Stimulated activated CD4-positive, alpha-beta T cell treated with anti-CD3 and anti-CD28 coated beads, Interleukin-1b, Interleukin-23, amount 100 ng/mL, for 4 hours (primary cell): ENCODE data around the gene MPPED2.

Experiments used
- DNase-seq, 2 donors: peaks; one replicate each; pipeline ENCODE4 v3.0.0-alpha.2; 2020; ENCODE audit warnings: low read depth in 2 of 2

MPPED2 gene

GRCh38 chr11:30487200-30487898, 98.8 kb downstream of the MPPED2 start:
- no peak for DNase-seq

GRCh38 chr11:30485756-30486155, 100.4 kb downstream of the MPPED2 start:
- DNase-seq = no peak

DNA sequence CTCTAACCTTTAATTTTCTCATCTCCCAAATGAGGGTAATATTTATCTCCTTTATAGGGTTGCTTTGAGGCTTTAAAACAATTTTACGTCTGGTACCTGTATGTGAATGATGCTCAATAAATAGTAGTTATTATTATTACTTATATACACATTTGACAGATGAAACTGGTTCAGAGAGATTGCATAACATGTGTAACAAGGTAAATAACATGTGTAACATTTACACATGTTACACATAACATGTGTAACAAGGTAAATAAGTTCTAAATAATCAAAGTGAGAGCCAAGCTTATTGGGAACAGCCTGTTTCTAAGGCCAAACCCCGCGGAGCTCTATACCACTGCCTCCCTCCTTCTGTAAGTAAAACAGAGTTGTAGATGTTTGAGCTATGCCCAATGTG, 100.9 kb downstream of the MPPED2 start:
- DNase-seq = no peak

DNA sequence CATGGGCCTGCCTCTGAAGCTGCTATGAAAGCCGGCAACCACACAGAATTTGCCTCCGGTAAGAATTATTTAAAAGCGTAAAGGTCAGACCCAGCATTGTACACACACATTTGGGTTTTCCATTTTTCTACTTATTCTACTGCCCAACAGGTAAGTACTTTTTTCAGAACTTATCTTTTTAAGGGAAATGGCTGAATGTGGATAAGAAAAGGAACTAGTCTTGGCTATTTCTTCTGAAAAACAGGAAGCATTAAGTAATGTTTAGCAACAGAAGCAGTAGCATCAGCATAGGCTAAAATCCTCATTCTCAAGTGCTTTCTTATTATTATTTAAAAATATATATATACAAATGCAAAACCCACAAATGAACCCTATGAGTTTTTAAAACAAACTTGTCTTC, 103.1 kb downstream of the MPPED2 start:
- DNase-seq = no peak

DNA sequence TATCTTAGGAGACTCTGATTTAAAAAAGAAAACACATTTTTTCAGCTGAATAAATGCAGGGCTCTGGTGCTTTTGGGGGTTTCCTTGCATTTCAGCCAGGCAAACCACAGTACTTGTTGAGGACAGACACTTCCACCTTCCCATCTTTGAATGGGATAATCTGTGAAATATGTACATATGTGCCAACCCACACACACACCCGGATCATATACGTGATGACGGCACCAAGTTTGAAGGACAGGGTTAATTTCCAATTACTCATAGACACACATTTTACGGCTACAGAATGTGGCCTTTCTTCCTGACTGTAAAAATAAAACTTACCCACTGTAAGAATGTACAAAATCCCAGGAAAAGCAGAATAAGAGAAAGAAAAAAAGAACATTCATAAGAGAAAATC, 104.4 kb downstream of the MPPED2 start:
- no peak for DNase-seq

DNA sequence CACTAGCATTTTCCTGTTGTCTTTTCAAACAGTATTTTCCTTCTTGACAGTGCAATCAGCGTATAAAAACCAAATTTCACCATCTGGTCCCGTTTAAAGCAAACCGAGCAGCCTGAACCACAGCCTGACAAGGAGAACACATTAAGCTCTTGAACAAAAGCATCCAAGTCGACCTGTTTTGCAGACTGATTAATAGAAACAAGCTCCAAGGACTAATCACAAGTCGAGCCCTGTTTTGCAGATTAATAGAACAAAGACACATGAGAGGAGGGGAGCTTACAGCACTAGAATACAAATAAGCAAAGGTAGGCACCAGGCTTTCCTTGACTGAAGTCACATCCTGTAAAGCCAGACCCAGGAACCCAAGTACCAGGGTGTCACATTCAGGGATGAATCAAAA, 104.8 kb downstream of the MPPED2 start:
- DNase-seq = no peak

DNA sequence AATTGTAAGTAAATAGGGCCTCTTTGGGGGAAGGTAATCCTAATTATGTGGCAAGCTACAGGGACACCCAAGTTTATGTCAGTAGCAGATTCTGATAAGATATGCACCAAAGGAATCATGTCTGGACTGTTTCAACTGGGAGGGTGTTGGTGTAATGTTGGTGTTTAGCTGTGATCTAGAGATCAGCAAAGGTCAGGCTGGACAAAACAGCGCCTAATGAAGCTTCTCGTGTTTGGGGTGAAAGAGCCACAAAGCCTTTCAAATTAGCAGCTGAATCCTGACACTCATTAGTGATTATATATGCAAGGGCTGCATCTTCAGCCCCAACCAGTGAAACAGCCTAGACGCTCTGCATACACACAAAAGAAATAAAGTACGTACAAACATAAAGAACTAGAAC, 106.3 kb downstream of the MPPED2 start:
- no peak for DNase-seq

GRCh38 chr11:30478923-30479322, 107.2 kb downstream of the MPPED2 start:
- no peak for DNase-seq

- DNase-seq = no peak
Measured at GRCh38 chr11:30477061-30477460, 109.1 kb downstream of the MPPED2 start.

DNA sequence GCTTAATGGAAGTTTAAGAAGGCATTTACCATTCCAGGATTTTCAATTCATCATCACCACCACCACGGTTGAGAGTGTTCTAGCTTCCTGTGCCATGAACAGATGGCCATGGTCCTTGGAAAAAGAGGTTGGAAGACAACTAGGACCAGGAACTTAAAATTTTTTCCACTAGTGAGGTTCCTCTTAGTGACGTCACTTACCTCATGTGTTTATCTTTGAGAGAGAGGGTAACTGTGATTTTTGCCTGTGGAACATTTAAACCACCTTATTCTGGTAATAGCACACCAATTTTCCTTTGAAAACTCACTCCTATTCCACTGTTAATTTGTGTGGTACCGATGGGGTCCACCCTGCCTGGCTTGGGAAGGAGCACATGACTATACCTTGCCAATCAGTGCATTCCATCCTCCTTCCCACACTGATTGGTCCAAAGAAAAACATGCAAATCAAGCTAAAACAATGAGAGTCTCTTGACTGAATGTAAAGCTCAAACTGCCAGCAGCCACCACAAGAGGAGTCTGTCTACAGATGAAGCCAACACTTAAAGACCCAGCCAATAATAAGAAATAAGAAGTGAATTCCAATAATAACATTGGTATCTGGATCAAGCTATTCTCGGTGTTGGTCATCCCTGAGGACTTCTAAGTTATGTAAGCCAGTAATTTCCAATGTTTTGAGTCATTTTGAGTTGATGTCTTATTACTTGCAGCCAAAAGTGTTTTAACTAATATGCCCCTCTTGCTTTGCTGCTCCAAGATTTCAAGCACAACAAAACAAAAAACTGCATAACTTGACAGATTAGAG, 111.8 kb downstream of the MPPED2 start:
- no peak for DNase-seq

DNA sequence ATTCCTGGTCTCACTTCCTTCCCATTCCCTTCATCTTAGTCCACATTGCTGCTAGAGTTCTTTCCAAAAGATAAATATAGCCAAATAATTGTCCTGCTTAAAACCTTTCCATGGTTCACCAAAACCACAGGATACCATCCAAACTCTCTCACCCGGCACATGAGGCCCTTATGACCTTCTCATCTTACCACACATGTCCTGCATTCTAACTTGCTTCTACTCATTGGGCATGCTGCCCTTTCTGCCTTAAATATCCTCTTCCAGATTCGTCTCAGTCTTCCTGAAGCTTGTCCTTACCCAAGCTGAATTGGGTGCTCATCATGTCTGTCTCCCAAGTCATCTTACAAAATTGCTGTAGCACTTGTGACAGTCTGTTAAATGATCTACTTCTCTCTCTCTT, 114.9 kb downstream of the MPPED2 start:
- no peak for DNase-seq

DNA sequence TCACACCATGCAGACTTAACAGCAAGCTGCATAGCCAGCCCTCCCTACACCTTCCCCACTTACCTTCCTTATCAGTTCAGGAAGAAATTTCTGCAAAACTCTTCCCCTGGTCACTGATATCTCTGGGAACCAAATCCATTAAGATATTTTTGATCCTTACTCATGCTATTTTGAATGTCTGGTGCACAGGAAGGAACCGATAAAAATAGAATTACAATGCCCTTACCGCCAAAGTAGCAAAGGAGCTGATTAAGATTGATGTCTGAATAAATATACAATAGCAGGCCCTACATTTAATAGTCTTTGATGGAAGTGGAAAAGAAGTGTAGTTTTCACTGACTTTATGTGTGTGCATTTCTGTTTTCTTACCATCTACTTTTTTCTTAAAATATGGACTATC, 117.3 kb downstream of the MPPED2 start:
- no peak for DNase-seq

GRCh38 chr11:30467176-30467575, 119.0 kb downstream of the MPPED2 start:
- DNase-seq = no peak

DNA sequence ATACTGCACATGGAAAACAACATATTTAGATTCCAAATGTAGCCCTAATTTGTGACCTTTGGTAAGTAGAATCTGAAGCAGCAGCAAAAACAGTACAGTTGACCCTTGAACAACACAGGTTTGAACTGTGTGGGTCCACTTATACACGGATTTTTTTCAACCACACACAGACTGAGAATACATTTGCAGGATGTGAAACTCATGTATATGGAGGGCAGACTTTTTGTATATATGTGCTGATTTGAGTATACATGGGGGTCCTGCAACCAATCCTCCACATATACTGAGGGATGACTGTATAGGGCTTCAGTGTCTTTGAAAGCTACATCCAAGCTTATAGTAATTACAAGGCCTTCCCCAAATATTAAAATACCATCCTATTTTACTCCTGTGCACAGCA, 120.5 kb downstream of the MPPED2 start:
- DNase-seq = no peak

DNA sequence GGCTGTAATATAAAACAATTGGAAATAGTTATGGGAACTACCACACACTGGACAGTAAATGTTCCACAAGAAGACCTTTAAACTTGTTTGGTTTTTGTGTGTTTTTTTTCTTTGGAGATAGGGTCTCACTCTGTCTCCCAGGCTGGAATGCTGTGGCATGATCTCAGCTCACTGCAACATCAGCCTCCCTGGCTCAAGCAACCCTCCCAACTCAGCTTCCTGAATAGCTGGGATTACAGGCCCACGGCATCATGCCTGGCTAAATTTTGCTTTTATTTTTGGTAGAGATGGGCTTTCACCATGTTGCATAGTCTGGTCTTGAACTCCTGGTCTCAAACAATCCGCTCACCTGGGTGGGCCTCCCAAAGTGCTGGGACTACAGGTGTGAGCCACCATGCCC, 121.0 kb downstream of the MPPED2 start:
- DNase-seq = no peak

- DNase-seq = no peak
Measured at GRCh38 chr11:30463266-30463665, 122.9 kb downstream of the MPPED2 start.

- no peak for DNase-seq
Measured at GRCh38 chr11:30462421-30462820, 123.7 kb downstream of the MPPED2 start.

DNA sequence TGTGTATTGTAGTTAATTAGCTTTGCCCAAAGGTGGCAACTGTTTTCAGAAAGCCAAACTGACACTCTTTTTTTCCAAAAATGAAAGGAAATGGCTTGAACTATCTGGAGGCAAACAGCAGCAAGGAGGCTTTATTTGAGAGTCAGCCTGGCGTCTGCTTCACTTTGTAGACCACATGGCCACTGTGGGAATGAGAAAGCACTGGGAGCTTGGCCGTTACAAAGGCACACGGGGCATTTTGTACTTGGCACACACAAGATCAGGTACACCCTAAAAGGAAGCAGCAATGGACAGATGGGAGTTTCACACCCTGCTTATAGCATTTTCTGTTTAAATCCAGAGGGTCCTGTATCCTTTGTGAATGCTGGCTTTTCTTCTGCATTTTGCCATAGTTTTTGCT, 126.3 kb downstream of the MPPED2 start:
- DNase-seq = no peak

- no peak for DNase-seq
Measured at GRCh38 chr11:30459306-30459705, 126.8 kb downstream of the MPPED2 start.

GRCh38 chr11:30458541-30458940, 127.6 kb downstream of the MPPED2 start:
- no peak for DNase-seq

DNA sequence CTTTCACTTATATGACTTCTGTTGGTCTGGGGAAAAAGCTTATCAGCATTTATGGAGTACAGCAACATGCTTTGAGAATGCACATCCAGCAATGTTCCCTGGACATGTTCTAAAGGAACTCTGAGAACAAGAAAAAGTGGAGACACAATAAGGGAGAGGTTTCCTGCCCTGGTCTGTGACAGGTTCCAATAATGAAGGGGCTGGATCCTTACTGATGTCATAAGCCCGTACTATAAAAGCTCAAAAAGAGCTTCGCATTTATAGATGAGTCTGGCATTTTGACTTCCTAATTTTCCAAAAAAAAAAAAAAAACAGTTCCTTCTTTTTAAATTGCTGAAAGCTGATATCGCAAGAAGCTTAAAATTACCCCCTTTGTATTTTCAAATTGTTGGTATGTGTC, 129.1 kb downstream of the MPPED2 start:
- no peak for DNase-seq

GRCh38 chr11:30455025-30455424, 131.1 kb downstream of the MPPED2 start:
- DNase-seq = no peak

- no peak for DNase-seq
Measured at GRCh38 chr11:30454541-30454940, 131.6 kb downstream of the MPPED2 start.
